Karpas-422 (cell line): Measurements from ENCODE around the gene PLAGL1. TPM values are rescaled to one million over a fixed set of nuclear protein-coding genes. Genes with fewer than 3 reads are reported as not detected.

ENCODE experiments used
- DNase-seq: peaks from one replicate; pipeline ENCODE4 v3.0.0-alpha.2; 2015
- H2AFZ ChIP-seq: fragments of 200-600 bp; sonication (generic); 2 replicates; pipeline ENCODE4 v1.6.1; 2014; ENCODE audit warnings: antibody characterized with exemption, low read length, mixed read lengths
- H3K27ac ChIP-seq: fragments of 200-600 bp; sonication (generic); 2 replicates; pipeline ENCODE4 v1.5.1; 2014; ENCODE audit warnings: mild to moderate bottlenecking, low read length, moderate library complexity
- H3K27me3 ChIP-seq: fragments of 200-600 bp; sonication (generic); 2 replicates; pipeline ENCODE4 v1.6.1; 2014; ENCODE audit warnings: low read length, mixed read lengths
- H3K36me3 ChIP-seq: fragments of 200-600 bp; sonication (generic); 2 replicates; pipeline ENCODE4 v1.6.1; 2014; ENCODE audit warnings: low read length, mixed read lengths; ENCODE audit not compliant: insufficient read depth
- H3K4me1 ChIP-seq: fragments of 200-600 bp; sonication (generic); 2 replicates; pipeline ENCODE4 v1.6.1; 2014; ENCODE audit warnings: mild to moderate bottlenecking, low read length, mixed read lengths
- H3K4me2 ChIP-seq: fragments of 200-600 bp; sonication (generic); 2 replicates; pipeline ENCODE4 v1.6.1; 2014; ENCODE audit warnings: low read length, low read depth, mild to moderate bottlenecking; ENCODE audit not compliant: poor library complexity, severe bottlenecking
- H3K4me3 ChIP-seq: fragments of 200-600 bp; sonication (generic); 2 replicates; pipeline ENCODE4 v1.5.1; 2014; ENCODE audit warnings: mild to moderate bottlenecking, antibody characterized with exemption, low read length, mixed read lengths
- H3K79me2 ChIP-seq: fragments of 200-600 bp; sonication (generic); 2 replicates; pipeline ENCODE4 v1.6.1; 2014; ENCODE audit warnings: mild to moderate bottlenecking, low read length, mixed read lengths
- H3K9ac ChIP-seq: fragments of 200-600 bp; sonication (generic); 2 replicates; pipeline ENCODE4 v1.6.0; 2014; ENCODE audit warnings: low read length
- H3K9me2 ChIP-seq: fragments of 200-600 bp; sonication (generic), shearing (Covaris generic); replicated peaks from 2 replicates; pipeline ENCODE4 v1.6.0; 2014; ENCODE audit warnings: mild to moderate bottlenecking, low read length, moderate library complexity; ENCODE audit not compliant: insufficient read depth
- H3K9me3 ChIP-seq: fragments of 300-700, 200-600 bp; sonication (generic); 2 replicates; pipeline ENCODE4 v1.6.1; 2014; ENCODE audit warnings: low read length, mixed read lengths
- H4K20me1 ChIP-seq: fragments of 200-600 bp; sonication (generic); 2 replicates; pipeline ENCODE4 v1.6.1; 2014; ENCODE audit warnings: mild to moderate bottlenecking, antibody characterized with exemption, low read length, low read depth; ENCODE audit not compliant: insufficient read depth
- total RNA-seq: library from RNA; depleted of rRNA; stranded (reverse); fragments of >200 nt; shearing (Covaris generic); gene quantifications from 2 replicates; pipeline ENCODE4 v1.2.3, GENCODE V29; 2014; ENCODE audit warnings: low replicate concordance

PLAGL1 gene
- total RNA-seq, 1 experiment from 2014 or later = 4.7 TPM

- Histone ChIP-seq H3K4me3 (no peak overlapping the region), H4K20me1 (no peaks in the 10 kb centered on the region), H3K36me3 (no peaks in the 10 kb centered on the region), H3K9me2 (no peaks in the 10 kb centered on the region), H3K9ac (no peak overlapping the region), H3K27ac (no peak overlapping the region), H3K27me3 (no peaks in the 10 kb centered on the region), H2AFZ (no peak overlapping the region), H3K4me2 (no peak overlapping the region), H3K79me2 (no peaks in the 10 kb centered on the region), H3K4me1 (no peaks in the 10 kb centered on the region), H3K9me3 (no peaks in the 10 kb centered on the region)
- DNase-seq = no peak
Measured at GRCh38 chr6:143965503-143966171, 42.4 kb downstream of the PLAGL1 start.

GRCh38 chr6:143964674-143965081, 43.4 kb downstream of the PLAGL1 start:
- Histone ChIP-seq H3K4me3 (no peak overlapping the region), H3K27ac (no peak overlapping the region), H3K79me2 (no peaks in the 10 kb centered on the region), H4K20me1 (no peaks in the 10 kb centered on the region), H3K9me3 (no peaks in the 10 kb centered on the region), H3K9me2 (no peaks in the 10 kb centered on the region), H3K36me3 (no peaks in the 10 kb centered on the region), H3K27me3 (no peaks in the 10 kb centered on the region), H2AFZ (no peak overlapping the region), H3K4me1 (no peaks in the 10 kb centered on the region), H3K4me2 (no peak overlapping the region), H3K9ac (no peak overlapping the region)
- DNase-seq = no peak

- Histone ChIP-seq H3K36me3 (no peaks in the 10 kb centered on the region), H3K4me3 (no peak overlapping the region), H3K4me1 (no peaks in the 10 kb centered on the region)
Measured at GRCh38 chr6:143963158-143963919, 44.7 kb downstream of the PLAGL1 start.

GRCh38 chr6:143961886-143962878, 45.9 kb downstream of the PLAGL1 start:
- Histone ChIP-seq H3K27ac (no peak overlapping the region), H3K4me2 (no peak overlapping the region), H3K9me3 (no peaks in the 10 kb centered on the region), H3K27me3 (no peaks in the 10 kb centered on the region), H3K36me3 (no peaks in the 10 kb centered on the region), H4K20me1 (no peaks in the 10 kb centered on the region), H3K4me1 (no peaks in the 10 kb centered on the region), H3K4me3 (no peak overlapping the region), H3K9ac (no peak overlapping the region), H2AFZ (no peak overlapping the region), H3K79me2 (no peaks in the 10 kb centered on the region), H3K9me2 (no peaks in the 10 kb centered on the region)
- no peak for DNase-seq

More at GRCh38 chr6:143963158-143963919, 44.7 kb downstream of the PLAGL1 start:
- H2AFZ ChIP-seq = no peak overlapping the region
- no peaks in the 10 kb centered on the region for H3K9me3 ChIP-seq
- H3K27me3 ChIP-seq = no peaks in the 10 kb centered on the region
- H3K27ac ChIP-seq = no peak overlapping the region
- no peak for DNase-seq
- H3K9me2 ChIP-seq = no peaks in the 10 kb centered on the region
- H3K9ac ChIP-seq = no peak overlapping the region
- no peak overlapping the region for H3K4me2 ChIP-seq
- H3K79me2 ChIP-seq = no peaks in the 10 kb centered on the region
- H4K20me1 ChIP-seq = no peaks in the 10 kb centered on the region

- no peaks in the 10 kb centered on the region for H3K27me3 ChIP-seq
- H3K4me3 ChIP-seq = no peak overlapping the region
- H3K4me2 ChIP-seq = no peak overlapping the region
- H3K9me3 ChIP-seq = no peaks in the 10 kb centered on the region
- no peaks in the 10 kb centered on the region for H3K9me2 ChIP-seq
- no peaks in the 10 kb centered on the region for H4K20me1 ChIP-seq
- no peaks in the 10 kb centered on the region for H3K36me3 ChIP-seq
- H2AFZ ChIP-seq = no peak overlapping the region
- no peak for DNase-seq
- no peak overlapping the region for H3K9ac ChIP-seq
- H3K4me1 ChIP-seq = no peaks in the 10 kb centered on the region
- no peaks in the 10 kb centered on the region for H3K79me2 ChIP-seq
- H3K27ac ChIP-seq = no peak overlapping the region
Measured at GRCh38 chr6:143961066-143961465, 47.0 kb downstream of the PLAGL1 start.

GRCh38 chr6:143959927-143960326, 48.1 kb downstream of the PLAGL1 start:
- Histone ChIP-seq H4K20me1 (no peaks in the 10 kb centered on the region), H3K9ac (no peak overlapping the region), H3K36me3 (no peaks in the 10 kb centered on the region), H3K4me2 (no peak overlapping the region), H3K4me3 (no peak overlapping the region), H3K79me2 (no peaks in the 10 kb centered on the region), H3K27me3 (no peaks in the 10 kb centered on the region), H3K9me3 (no peaks in the 10 kb centered on the region), H2AFZ (no peak overlapping the region), H3K9me2 (no peaks in the 10 kb centered on the region), H3K27ac (no peak overlapping the region), H3K4me1 (no peaks in the 10 kb centered on the region)
- DNase-seq = no peak

GRCh38 chr6:143958839-143959399, 49.1 kb downstream of the PLAGL1 start:
- no peaks in the 10 kb centered on the region for H3K27me3 ChIP-seq
- no peaks in the 10 kb centered on the region for H3K36me3 ChIP-seq
- no peak overlapping the region for H3K4me3 ChIP-seq
- H3K4me2 ChIP-seq = no peak overlapping the region
- no peak overlapping the region for H2AFZ ChIP-seq
- H3K9me3 ChIP-seq = no peaks in the 10 kb centered on the region
- H3K4me1 ChIP-seq = no peaks in the 10 kb centered on the region
- no peaks in the 10 kb centered on the region for H4K20me1 ChIP-seq
- DNase-seq = no peak
- no peaks in the 10 kb centered on the region for H3K79me2 ChIP-seq
- H3K27ac ChIP-seq = no peak overlapping the region
- no peak overlapping the region for H3K9ac ChIP-seq
- H3K9me2 ChIP-seq = no peaks in the 10 kb centered on the region
